Ammon's horn (tissue), 1 donor: ENCODE data around the gene SFXN2.
A peak's percentile ranks its signal among the peaks of the same experiment; 100 is the strongest.
"Not testable (repeated sequence)": the region's sequence is repeated elsewhere in the genome, so short reads cannot be mapped to it uniquely, and the experiment has no call there.

Experiments
- DNase-seq: peaks from one replicate; pipeline ENCODE4 v3.0.0-alpha.2; 2016; ENCODE audit warnings: low spot score

The SFXN2 gene

GRCh38 chr10:102714621-102715455 lies at the start of gene SFXN2:
Gene SFXN2, plus strand, starts transcription at chr10:102714636. Its CDS starts 12,001 bp downstream, at chr10:102726637.
- DNase-seq = peak; percentile 25

DNA sequence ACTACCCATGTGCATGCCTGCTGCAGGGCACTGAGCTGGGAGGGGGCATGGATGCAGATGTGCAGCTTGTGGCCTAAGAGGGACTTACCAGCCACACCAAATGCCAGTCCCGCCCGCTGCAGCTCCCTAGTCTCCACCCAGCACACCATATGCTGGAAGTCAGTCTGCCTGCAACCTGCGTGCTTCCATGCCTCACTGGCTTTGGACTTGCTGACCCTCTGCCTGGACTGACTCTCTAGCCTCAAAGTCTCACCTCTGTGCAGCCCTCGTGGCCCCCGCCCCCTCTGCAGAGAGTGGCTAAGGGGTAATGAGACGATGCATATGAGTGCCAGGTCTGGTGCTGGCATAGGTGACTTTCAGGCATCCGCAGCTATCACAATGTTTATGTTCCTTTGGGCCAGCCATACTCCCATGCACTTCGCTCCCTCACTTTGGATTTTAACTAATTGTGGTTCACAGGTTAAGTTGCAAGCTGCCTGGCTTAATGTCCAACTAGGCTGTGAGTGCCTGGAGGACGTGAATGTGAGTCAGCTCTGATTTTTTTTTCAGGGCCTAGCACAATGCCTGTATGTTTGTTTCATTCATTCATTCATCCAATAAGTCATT lies 48.4 kb upstream of the SFXN2 start:
- no peak for DNase-seq

DNA sequence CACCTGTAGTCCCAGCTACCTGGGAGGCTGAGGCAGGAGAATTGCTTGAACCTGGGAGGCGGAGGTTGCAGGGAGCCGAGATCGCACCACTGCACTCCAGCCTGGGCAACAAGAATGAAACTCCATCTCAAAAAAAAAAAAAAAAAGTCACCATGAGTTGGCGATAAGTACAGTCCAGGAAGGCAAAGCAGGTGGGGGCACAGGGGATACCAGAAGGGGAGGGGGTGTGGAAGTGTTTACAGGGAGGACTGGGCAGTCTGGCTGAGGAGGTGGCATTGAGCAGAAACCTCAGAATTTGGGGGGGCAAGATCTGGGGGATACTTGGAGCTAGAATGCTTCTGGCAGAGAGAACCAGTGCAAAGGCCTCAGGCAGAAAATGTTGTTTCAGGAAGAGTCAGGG lies 47.0 kb upstream of the SFXN2 start:
- DNase-seq = not testable (repeated sequence)

DNA sequence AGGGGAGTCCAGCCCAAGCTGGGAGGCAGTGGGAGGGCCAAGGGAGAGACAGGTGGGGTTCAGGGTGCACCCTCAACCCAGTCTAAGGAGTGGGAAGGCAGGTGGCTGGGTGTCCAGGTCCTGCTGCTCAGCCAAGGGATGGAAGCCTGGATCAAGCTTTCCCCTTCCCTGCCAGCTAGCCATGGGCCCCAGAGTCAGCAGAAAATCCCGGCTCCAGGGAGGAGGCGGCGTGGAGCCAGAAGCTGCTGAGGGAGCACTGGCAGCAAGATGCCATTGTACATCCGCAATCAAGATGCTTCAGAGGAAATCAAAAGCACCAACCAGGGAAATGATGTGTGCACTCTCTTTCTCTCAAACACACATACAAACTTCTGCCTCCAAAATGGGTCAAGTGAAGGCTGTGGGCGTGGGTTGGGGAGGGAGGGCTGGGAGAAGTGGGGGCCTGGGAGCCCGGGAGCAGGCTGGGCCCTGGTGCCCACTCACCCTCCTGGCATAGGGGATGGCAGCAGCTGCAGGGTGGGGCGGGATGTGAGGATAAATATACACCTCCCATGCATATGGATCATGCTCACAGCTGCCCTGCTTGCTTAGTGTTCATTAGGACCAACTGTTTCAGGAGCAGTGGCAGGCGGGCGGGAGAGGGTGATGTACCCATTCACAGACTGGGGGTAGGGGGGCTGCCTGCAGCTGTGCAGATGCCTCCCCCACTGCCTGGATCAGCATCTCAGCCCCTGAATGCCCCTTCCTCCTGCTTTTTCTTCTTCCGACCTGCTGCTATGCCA lies 45.9 kb upstream of the SFXN2 start:
- peak; percentile 31 for DNase-seq

DNA sequence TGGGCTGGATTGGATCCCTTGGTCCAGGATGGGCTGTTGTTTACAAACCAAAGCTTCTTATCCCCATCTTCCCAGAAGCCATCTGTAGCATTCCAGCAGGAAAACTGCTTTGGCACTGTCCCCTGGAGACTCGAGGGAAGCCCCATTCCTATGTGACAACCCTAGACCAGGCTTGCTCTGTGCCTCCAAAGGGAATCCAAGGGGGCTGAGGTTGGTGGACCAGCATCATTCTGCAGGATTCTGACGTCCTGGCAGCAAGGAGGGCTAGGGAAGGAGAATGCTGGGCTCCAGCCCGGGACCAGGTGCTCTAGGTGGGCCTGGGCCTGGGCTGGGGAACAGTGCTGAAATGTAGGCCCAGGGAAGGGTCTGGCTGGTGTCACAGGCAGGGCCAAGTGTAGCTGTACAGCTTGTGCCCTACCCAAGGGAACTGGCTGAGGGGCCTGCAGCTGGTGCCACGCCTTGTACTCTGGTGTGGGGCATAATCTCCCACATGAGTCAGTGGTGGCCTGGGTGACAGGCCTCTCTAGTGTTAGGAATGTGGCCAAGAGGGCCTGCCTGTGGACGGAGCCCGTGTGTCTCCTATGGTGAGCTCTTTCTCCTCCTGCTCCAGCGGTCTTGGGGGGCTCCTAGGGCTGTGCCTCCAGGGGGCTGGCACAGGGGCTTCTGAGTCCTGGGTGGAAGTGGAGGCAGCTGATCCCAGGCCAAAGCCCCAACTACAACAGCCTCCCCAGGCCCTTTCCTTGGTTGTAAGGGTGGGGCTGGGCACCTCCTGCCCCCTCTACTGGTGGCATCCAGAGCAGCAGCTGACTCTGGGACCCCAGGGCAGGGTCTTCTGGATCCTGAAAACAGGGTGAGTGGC lies 45.0 kb upstream of the SFXN2 start:
- peak; percentile 48 for DNase-seq

- DNase-seq = no peak
Measured at GRCh38 chr10:102670065-102670670, 44.3 kb upstream of the SFXN2 start.

GRCh38 chr10:102670871-102671434 lies 43.5 kb upstream of the SFXN2 start:
- DNase-seq = peak; percentile 33

- DNase-seq = no peak
Measured at GRCh38 chr10:102673236-102673818, 41.1 kb upstream of the SFXN2 start.

DNA sequence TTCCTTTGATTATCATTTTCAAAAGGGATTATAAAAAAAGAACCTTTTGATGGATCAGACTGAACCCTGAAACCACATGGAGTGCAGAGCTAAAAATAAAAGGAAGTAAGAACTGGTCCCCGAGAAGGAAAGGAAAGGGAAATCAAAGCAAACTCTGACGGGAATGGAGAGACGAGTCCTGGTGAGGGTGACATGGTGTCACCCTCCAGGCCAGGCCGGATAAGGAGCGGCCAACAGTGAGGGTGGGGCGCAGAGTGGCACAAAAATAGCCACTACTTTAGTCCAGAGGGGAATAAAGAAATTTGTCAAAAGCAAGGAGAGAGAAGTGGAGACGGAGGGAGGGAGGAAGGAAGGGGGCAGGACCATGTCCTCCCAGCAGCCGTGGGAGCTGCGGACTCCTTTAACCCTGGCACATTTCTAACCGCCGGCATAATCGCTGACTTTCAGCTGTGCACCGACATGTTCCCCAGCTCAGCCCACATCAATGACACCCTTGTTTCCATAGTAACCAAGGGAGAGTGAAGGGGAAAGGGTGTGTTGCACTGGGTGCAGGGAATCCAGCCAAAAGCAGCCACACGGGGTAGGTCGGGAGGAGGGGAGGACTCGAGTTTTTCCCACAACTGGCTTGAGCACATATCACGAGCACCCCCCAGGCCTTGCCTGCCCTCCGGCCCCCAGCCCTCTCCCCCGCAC lies 40.5 kb upstream of the SFXN2 start:
- peak; percentile 86 for DNase-seq

- DNase-seq = peak; percentile 51
Measured at GRCh38 chr10:102674566-102674965, 39.9 kb upstream of the SFXN2 start.

- DNase-seq = peak; percentile 30
Measured at GRCh38 chr10:102675011-102675665, 39.3 kb upstream of the SFXN2 start.

GRCh38 chr10:102675666-102676533 lies 38.5 kb upstream of the SFXN2 start:
- peak; percentile 67 for DNase-seq

- DNase-seq = peak; percentile 2
Measured at GRCh38 chr10:102676534-102677315, 37.7 kb upstream of the SFXN2 start.

- no peak for DNase-seq
Measured at GRCh38 chr10:102677331-102678067, 36.9 kb upstream of the SFXN2 start.

GRCh38 chr10:102678068-102678400 lies 36.4 kb upstream of the SFXN2 start:
- DNase-seq = no peak

GRCh38 chr10:102678842-102679289 lies 35.6 kb upstream of the SFXN2 start:
- DNase-seq = peak; percentile 86

DNA sequence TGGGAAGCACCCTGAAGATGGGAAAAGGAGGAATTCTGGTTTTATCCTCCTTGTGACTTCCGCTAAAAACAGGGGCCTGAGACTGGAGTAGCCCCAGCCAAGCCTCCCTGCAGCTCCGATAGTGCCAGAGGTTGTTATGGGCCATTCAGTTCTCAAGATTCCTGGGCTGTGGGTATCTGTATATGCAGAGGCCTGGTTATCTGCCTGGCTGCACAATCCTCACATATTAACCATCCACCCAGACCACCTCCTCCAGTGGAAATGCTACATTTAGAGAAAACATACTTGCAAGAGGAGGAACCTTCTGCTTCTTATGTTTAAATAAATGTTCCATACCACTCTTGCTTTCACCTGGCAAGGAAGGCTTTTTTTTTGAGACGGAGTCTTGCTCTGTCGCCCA lies 34.8 kb upstream of the SFXN2 start:
- no peak for DNase-seq
